GM21360 (cell line): ENCODE data around the gene IRAK2.
A peak's percentile ranks its signal among the peaks of the same experiment; 100 is the strongest.

Experiments
- ATAC-seq: cut with Tn5 transposase; IDR thresholded peaks from one replicate; pipeline ENCODE4 v1.9.1; 2021; ENCODE audit warnings: mild to moderate bottlenecking, moderate library complexity; ENCODE audit not compliant: unreplicated experiment

IRAK2 gene

DNA sequence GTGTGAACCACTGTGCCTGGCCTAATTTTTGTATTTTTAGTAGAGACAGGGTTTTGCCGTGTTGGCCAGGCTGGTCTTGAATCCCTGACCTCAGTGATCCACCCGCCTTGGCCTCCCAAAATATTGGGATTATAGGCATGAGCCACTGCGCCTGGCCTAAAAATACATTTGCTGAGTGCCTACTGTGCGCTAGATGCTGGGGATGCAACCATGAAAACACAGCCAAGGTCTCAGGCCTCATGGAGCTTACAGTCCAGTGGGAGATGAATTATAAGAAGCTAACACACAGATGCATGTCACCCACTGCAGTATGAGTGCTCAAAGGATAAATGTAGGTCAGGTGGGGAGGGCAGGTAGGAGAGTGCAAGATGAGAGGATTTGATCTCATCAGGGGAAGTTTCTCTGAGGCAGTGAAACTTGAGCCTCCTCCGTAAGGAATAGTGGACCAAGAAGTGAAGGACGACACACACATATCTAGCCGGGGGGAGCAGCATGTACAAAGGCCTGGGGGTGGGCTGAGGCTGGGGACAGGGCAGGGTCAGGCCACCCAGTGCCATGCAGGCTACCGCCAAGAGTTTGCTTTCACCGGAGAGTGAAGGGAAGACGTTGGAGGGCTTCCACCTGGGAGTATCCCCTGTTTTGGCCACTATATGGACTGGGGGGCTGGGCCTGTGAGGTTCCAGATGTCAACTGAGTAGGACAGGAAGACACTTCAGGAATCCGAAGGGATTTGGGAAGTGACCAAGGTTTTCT lies 24.3 kb downstream of the IRAK2 start:
- no peak for ATAC-seq

DNA sequence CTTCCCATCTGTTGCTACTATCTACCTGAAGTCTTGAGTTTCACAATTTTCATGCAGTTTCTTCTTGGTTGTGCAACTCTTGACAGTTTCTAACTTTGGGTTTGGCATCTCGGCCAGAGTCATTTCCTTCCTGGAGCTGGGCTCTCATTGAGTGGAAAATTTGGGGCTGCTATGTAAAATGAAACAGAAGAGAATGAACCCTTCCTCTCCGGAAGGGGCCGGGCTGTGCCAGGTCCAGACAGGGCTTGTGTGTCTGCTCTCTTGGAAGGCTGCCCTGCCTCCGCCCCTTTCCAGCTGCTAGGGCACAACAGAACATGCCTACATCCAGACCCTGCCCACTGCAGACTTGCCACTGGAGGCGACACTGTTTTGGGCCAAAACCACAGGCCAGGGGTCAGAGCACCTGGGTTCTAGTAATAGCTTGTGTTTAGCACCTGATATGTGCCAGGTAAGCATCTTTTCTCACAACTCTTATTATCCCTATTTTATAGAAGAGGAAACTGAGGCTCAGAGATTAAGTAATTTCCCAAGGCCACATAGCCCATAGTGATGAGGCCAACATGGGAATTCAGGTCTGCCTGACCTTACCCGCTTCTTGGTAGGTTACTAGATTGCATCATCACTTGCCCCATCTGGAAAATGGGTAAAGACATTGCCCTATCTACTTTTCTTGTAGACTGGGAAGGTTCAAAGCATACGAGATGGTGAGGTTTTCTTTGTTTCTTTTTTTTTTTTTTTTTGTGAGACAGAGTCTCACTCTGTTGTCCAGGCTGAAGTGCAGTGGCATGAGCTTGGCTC lies 25.0 kb downstream of the IRAK2 start:
- no peak for ATAC-seq

DNA sequence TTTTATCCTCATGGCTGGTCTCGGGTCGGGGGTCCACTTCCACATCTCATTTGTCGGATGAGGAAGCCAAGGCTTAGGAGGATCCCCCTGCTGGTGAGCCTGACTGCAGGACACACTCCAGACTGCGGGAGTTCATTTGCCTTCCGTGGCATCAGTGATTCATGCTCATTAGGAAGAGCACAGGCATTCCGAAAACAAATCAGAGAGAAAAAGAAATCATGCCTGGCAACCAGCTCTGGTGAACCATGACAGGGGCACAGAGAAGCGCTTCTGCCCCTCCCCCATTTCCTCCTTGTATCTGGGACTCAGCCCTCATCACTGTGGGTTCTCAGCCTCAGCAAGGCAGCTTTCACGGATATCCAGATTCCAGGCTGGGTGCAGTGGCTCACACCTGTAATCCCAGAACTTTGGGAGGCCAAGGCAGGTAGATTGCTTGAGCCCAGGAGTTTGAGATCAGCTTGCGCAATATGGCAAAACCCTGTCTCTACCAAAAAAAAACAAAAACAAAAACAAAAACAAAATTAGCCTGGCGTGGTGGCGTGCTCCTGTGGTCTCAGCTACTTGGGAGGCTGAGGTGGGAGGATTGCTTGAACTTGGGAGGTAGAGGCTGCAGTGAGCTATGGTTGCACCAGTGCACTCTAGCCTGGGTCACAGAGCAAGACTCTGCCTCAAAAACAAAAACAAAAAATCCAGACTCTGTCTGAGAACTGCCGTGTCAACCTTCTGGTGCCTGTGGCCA lies 28.4 kb downstream of the IRAK2 start:
- ATAC-seq, result no peak

DNA sequence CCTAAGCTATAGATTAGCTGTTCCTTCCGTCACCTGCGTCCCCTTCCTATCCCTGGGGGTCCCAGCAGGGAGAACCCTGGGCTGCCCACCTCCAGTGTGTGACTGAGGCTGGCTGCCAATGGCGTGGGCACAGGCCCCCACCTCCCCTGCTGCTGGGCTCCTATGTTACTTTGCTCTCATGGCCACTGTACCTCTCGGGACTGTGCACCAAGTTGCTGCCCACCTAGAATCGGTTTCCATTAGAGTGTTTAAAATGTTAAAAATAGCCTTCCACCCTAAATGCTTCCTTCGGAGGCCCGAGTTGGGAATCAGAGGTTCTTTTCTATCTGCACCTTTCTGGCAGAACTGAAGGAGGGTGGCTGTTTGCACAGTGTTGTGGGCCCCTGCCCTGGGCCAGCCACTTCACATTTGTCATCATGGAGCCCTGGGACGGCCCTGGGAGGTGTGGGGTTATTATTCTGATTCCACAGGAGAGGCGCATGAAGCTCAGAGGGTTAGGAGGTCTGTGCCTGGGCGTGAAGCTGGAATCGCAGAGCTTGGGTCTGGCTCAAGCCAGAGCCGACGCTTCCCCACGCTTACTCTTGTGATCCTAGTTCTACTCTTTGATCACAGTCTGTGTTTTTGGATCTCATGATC lies 29.1 kb downstream of the IRAK2 start:
- no peak for ATAC-seq

DNA sequence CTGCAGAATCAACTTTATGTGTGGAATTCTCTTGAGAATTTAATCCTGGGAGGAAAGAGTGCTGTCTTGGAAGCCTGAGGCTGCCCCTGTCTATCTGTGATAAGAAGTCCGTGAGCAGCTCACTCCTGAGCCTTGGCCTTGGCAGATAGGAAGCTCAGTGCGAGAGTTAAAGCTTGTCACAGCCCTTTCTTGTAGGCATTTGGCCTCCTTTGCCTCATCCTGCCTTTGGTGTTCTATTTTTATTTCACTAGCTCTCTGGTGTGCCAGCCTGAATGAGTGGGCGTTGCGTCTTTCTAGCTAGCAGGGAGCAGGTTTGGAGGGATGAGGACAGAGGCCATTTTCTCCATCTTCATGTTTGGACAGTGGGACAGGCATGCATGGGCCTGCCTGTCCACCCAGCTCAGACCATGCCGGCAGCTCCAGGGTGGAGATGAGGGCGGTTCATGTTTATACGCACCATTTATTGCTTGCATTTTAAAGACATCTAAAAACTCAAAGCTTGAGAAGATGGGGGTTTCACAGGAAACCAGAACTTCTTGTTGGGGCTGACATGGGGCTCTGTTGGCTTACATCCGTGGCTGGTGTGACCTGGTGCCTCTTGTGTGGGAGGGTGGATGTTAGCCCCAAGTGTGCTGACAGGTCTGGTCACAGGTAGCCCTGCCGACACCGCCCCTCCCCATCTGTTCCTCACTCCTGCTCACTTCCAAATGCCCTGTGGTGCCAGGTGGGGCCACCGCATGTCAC lies 29.8 kb downstream of the IRAK2 start:
- no peak for ATAC-seq

DNA sequence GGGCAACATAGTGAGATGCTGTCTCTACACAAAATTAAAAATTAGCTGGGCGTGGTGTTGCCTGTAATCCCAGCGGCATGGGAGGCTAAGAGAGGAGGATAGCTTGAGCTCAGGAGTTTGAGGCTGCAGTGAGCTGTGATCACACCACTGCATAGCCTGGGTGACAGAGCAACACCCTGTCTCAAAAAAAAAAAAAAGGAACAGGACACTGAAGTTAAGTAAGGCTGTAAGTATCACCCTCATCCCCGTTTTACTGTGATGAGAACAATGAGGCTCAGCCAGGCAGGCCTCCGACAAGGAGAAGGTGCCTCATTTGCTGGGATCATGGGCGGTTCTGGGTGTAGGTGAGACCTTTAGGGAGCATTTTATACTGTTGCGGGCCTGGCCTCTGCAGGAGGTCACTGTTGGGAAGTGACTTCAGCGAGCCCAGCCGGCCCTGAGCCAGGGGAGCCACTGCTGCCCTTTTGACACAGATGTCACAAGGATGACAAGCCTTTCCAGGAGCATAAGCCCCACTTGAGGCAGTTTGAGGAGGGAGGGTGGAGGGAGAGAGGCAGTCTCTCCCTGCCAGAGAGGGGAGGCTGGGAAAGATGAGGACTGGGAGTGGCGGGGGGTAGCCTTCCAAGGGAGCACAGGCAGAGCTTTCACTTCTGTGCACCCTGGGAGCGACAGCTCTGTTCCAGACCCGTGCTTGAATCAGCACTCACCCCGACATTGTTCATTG lies 30.8 kb downstream of the IRAK2 start:
- ATAC-seq, result no peak

DNA sequence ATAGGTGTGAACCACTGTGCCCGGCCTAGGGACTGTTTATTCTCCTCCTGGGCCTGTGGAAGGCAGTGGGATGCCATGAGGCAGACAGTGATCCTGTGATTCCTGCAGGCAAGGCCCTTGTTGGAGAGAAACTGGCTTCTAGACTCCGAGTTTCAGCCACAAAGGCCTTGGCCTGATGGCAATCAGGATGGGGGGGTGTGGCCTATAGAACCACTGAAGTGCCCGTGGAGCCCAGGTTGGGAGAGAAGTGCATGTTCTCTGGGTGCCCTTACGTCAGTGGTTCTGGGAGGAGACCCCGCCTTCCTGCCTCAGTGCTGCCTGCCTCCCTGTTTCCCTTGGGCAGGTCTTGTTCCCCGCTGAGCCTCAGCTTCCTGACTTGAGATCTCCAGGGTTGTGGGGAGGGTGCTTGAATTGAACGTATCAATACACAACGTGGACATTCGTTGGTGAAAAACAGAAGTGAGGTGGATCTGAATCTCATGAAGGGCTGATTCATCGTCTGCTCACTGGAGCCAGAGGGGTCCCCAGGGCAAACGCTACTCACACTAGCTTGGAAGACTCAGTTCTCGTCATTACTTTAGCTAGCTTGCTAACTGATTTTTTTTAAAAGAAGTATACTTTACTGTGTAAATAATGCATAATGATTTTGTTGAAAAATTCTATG lies 31.8 kb downstream of the IRAK2 start:
- no peak for ATAC-seq

DNA sequence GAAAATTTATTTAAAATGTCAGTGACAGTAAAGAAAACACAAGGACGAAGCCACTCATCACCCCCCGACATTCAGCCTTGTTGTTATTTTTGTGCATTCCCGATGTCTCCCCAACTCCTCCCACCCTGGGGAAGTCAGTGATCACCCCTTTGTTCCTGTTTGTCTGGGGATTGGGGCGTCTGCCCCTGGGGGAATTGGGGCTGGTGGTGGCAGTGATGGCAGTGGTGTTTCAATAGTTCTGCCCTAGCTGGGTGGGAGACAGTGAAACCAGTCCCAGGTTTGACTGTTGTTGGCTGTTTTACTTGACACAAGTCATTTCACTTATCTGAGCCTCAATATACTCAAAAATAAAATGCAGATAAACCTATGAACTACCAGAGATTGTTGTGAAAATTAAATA lies 33.5 kb downstream of the IRAK2 start:
- ATAC-seq, result no peak

DNA sequence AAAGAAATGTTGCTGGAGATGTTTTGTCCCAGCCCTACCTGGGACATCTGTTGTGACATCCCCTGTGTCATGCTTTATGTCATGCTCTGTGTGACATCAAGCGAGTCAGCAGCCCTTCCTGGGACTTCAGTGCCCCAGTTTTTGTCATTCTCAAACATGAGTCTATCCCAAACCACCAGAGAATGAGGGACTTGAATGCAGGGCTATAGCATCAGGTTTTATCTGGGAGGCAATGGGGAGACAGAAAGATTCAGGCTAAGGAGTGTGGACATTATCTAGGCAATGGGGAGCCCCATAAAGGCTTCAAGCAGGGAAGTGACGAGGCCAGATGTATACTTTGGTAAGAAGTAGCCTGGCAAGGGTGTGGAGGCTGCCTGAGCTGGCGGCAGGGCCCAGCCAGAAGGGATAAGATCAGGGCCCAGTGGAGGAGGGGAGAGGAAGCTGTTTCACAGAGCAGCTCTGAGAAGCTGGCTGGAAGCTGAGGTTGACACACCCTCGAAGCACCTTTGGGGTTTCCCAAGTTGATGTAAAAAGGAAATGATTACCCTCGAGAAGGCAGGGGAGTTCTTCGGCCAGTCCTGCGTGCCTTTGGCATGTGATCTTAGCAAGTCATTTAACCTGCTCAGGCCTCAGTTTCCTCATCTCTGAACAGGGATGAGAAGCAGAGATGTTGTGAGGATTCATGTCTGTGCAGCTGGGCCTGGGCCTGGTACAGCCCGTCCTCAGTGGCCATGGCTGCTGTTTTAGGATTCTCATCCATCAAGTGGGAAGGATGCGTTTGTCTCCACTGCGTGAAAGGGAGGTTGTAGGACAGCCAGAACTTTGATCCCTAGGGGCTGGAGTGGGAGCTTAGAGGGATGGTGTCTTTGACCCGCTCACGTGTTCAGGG lies 34.3 kb downstream of the IRAK2 start:
- peak; percentile 54 for ATAC-seq

DNA sequence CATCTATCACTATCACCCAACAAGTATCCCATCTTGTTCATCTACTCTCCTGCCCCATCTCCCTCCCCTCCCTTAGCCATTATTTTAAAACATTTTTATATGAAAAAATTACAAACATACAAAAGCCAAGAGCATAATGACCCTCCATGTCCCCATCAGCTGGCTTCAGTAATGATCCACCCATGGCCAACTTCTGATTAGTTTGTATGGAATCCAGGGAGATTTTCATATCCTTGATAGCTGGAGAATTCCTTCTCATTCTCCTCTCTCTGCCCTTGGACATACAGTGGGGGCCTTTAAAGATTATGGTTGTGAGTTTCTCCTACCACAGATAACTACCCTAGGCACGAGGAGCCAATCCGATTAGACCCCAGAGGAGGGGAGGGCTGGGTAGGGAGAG lies 40.2 kb downstream of the IRAK2 start:
- no peak for ATAC-seq

DNA sequence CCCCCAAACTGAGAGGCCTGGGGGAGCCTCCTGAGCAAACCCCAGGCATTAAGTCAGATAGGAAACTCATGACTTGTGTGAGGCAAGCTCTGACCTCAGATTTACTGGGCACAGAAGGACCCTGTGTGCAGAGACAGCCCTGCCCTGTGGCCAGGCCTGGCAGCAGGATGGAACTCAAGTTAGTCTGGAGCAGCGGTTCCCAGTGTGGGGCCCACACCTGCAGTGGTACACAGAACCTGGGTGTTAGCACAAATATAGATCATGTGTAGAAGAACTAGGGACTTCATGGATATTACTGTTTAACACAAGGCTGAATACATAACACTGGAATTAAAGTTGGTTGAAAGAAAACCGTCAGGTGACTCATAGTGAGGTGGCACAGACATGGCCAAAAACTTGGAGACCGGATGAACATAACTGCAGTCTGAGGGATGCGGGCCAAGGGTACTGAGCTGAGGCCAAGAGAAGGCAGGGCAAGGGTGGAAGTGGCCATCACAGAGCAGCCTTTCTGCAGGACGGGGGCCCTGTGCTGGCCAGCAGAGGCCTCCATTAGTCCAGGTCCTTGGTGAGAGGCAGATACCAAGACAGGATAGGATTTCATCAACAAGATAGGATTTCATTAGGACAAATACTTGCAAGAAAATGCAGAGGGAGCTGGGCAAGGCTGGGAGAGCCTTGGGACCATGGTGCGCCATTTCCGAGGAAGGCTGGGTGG lies 40.9 kb downstream of the IRAK2 start:
- no peak for ATAC-seq

DNA sequence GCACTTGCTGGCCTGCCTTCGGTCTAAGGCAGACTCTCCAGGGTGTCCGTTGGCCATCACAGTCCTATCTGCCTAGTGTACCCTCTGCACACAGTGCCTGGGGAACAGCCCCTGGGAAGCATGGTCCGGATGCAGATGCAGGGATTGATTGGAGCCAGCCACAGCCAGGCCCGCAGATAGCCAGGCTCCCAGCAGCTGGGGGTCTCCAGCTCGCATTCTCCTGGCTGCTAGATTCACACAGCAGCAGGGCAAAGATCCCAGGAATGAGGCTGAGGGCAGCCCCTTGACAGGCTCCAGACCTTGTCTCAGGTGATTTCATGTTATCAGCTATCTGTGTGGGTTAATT lies 41.4 kb downstream of the IRAK2 start:
- ATAC-seq, result no peak

DNA sequence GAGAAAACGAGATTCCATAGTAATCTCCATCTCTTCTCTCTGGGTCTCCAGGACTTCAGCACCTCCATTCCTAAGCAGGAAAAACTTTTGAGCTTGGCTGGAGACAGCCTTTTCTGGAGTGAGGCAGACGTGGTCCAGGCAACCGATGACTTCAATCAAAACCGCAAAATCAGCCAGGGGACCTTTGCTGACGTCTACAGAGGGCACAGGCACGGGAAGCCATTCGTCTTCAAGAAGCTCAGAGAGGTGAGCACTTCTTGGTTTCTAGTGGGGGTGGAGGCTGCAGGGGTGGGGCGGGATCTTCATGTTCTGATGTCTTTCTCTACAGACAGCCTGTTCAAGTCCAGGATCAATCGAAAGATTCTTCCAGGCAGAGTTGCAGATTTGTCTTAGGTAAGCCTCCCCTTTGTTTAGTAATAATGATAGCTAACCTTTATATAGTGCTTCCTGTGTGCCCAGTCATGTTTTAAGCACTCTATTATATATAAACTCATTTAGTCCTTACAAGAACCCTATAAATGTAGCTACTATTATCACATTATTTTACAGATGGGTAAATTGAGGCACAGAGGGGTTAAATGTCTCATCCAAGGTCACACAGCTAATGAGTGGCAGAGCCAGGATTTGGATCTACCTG lies 48.6 kb downstream of the IRAK2 start:
- ATAC-seq, result peak; percentile 75

DNA sequence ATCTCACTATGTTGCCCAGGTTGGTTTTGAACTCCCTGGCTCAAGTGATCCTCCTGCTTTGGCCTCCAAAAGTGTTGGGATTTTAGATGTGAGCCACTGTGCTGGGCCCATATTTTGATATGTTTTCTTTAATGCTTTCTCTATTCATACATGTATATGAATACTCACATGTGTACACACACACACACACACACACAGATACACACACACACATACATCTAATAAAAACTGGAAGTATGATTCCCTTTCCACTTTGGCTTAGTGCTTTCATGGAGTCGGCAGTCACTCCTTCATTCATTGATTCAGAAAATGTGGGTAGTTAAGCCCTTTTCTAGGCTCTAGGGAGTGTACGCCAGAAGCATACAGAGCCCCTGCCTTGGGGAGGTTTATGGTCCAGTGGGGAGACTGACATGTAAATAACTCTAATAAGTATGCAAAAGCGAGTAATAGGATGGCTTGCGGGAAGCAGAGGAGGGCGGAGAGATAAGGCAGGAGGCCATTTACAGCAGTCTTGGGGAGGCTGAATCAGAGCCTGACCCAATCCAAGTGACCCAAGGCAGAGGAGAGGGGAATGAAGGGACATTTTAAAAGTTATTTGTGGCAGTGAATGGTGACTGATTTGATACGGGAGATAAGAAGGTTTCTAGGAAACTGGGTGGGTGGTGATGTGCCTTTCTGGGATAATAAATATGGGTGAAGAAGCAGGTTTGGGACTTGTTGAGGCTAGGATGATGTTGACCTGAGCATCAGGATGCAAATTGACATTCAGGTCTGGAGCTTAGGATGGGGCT lies 51.1 kb downstream of the IRAK2 start:
- ATAC-seq, result no peak

DNA sequence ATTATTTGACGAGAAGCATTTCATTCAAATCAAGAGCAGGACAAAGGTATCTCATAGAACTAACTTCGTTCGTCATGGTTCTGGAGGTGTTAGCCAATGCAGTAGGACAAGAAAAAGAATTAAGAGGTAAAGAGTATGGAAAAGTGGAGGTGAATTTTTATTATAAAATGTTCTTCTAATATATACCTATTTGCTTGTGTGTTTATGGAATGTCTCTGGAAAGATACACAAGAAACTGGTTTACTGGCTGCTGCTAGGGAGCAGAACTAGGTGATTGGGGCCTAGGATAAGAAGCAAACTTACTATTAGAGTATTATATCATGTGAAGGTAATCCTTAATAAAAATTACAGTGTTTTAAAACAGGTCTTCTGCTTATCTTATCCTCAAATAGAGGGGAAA lies 52.6 kb downstream of the IRAK2 start:
- no peak for ATAC-seq

DNA sequence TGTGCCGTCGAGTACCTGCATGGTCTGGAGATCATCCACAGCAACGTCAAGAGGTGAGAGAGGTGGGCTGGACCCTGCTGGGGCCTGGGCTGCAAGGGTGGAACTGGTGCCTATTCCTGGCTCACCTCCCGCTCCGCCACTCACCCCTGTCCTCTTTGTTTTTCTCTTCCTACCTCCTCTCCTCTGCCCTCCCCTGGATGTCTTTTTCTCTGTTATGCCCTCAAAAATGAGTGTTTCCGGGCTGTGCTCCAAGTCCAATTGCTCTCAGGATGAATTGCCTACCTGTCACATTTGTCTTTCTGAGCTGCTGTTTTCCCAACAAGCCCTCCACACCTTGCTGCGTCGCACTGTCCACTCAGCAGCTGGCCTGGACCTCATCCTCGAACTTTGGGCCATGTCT lies 55.0 kb downstream of the IRAK2 start:
- no peak for ATAC-seq
